ENCODE measurements around the gene ACTR2.

The ACTR2 gene

DNA sequence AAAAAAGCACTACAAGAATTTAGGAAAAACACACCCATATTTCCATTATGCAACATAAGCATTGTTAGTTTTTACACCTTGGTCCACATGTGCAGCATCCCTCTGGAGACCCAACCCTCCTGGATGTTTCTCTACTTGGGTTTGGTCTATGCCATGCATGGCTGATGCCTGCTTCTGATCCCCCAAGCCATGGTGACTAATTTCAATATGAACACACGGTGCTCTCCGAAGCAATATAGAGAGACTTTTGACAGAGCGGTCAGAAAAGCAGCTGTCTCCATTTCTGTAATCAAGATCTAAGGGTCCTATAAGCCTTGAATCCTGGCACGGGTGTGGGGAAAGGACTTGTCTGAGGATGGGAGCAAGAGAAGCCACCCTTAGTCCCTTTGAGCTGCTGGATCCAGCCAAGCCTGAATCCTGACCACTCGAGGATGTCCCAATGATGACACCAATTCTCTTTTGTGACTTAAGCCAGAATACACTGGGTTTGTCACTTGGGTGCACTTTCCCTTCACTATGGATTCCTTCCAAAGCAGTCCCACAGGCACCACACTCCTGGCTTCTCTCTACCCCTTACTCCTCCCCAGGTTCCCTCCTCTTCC is 91.5 kb downstream of the ACTR2 start:
- DNase-seq (ENCODE audit: low spot score in 2 of 2), result no peak
- H3K4me1 Mint-ChIP-seq, result peaks cover 5% of the 10 kb centered on the region
- H3K4me3 Mint-ChIP-seq, result no peak overlapping the region
- peaks cover 22% of the 10 kb centered on the region for H3K27me3 Mint-ChIP-seq
- H3K36me3 Mint-ChIP-seq, result no peaks in the 10 kb centered on the region
- no peak overlapping the region for H3K27ac Mint-ChIP-seq
- H3K9me3 Mint-ChIP-seq, result peaks cover 1% of the 10 kb centered on the region
- ATAC-seq (ENCODE audit: low read depth), result no peak

- ATAC-seq (ENCODE audit: low read depth), result no peak
- Mint-ChIP-seq H3K36me3 (no peaks in the 10 kb centered on the region), H3K4me1 (peaks cover 5% of the 10 kb centered on the region), H3K27ac (no peak overlapping the region), H3K27me3 (peaks cover 25% of the 10 kb centered on the region), H3K4me3 (no peak overlapping the region), H3K9me3 (peaks cover 1% of the 10 kb centered on the region)
- DNase-seq (ENCODE audit: low spot score in 2 of 2), result no peak
Observed at GRCh38 chr2:65319674-65320041, 92.0 kb downstream of the ACTR2 start.

GRCh38 chr2:65320042-65320725 is 92.6 kb downstream of the ACTR2 start:
- DNase-seq (ENCODE audit: low spot score in 2 of 2) (no peak), ATAC-seq (ENCODE audit: low read depth) (no peak)
- Mint-ChIP-seq H3K4me1 (peaks cover 5% of the 10 kb centered on the region), H3K27ac (no peak overlapping the region), H3K9me3 (peaks cover 1% of the 10 kb centered on the region), H3K27me3 (peaks cover 25% of the 10 kb centered on the region), H3K4me3 (no peak overlapping the region), H3K36me3 (no peaks in the 10 kb centered on the region)
